Measurements from ENCODE around the gene ZEB2.
A peak's percentile ranks its signal among the peaks of the same experiment; 100 is the strongest.

Gene ZEB2

DNA sequence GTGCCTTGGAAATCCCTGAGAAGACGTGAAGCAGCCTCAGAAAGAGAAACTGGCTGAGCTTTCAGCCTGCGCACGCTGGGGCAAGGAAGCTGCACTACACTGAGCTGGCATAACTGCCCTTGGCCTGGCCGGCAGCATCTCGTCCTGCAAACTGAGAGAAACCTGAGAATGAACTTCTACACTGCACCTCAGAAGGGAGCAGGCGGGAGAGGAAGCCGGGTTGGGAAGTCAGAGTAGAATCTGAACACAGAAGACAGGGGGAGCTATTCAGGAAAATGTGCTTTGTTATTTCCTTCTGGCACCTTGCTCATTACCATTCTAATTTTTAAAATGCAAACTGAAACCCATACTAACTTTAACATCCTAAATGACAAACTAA is 70.9 kb downstream of the ZEB2 start:
- DNase-seq (ENCODE audit: low read depth) = peak; percentile 38

DNA sequence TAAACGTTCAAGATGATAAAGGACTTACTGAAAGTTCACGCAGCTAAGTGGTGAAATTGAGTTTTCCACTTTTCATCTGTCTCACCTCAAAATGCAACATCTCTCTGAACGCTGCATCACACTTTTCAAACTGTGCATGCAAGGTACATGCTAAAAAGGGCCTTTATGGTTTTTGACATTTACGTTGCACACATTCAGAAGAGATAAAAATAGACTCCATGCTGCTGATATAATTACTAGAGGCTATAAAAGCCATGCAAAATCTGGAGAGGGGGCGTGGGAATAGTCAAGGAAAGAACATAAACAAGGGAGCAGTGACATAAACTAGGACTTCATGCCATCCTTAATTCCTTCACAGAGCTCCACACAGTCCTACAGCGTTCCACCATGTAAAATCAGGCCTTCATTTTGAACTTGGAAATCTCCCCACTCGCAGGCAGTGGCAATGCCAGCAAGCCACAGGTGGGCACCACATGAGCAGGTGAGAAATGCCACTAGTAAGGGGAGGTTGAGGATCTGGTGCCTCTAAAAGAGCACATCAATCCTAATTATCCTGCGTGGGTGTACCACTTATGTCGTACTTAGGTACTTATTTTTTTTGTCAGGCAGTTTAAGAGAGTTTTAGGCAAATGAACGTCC is 71.4 kb downstream of the ZEB2 start:
- no peak for DNase-seq (ENCODE audit: low read depth)

DNA sequence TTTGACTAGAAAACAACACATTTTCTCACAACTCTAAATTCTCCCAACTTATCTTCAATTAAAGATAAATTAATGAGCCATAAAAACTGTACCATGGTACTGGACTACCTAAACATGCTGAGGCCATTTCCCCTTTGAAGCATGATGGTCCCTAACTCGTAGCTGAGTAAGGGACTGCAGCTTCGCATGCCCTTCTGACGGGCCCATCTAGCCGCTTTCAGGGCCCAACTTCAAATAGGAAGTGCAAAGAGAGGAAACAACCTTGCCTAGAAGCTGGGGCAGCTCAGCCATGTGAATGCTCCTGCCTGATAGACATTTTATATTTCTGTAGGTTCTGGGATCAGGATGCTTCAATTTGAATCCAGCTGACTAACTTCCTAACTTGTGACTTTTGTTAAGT is 72.4 kb downstream of the ZEB2 start:
- DNase-seq (ENCODE audit: low read depth) = no peak

DNA sequence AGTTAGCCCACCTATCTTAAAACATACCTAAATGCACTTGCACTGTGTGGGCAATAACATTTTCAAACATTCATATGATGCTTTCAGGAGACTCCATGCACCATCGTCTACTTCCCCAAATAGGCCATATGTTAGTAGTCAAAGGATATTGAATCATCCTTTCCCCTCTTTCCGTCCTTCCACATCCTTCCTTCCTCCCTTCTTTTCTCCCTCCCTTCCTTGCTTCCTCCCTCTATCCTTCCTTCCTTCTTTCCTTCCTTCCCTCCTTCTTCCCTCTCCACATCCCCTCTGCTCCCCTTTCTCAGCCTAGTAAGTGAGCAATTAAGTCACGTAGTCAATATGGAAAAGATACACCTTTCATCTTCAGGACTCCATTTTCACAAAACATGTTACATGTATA is 73.8 kb downstream of the ZEB2 start:
- DNase-seq (ENCODE audit: low read depth) = no peak

DNA sequence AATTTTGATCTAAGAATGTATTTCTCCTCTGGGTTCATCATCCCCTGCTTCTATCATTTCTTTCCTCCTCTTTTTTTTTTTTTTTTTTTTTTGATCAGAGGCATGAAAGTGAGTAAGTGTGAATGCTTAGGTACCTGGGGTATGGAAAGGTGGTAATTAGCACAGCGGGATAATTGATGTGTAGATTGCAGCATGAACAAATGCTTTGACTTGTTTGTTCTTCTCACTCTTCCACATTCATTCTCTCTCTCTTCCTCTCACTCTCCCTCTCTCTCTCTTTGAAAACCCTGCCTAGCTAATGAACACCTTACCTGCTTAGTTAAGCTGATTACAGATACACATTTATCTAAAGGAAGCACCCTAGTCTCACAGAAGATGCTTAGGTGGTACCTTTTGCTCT is 74.7 kb downstream of the ZEB2 start:
- no peak for DNase-seq (ENCODE audit: low read depth)

DNA sequence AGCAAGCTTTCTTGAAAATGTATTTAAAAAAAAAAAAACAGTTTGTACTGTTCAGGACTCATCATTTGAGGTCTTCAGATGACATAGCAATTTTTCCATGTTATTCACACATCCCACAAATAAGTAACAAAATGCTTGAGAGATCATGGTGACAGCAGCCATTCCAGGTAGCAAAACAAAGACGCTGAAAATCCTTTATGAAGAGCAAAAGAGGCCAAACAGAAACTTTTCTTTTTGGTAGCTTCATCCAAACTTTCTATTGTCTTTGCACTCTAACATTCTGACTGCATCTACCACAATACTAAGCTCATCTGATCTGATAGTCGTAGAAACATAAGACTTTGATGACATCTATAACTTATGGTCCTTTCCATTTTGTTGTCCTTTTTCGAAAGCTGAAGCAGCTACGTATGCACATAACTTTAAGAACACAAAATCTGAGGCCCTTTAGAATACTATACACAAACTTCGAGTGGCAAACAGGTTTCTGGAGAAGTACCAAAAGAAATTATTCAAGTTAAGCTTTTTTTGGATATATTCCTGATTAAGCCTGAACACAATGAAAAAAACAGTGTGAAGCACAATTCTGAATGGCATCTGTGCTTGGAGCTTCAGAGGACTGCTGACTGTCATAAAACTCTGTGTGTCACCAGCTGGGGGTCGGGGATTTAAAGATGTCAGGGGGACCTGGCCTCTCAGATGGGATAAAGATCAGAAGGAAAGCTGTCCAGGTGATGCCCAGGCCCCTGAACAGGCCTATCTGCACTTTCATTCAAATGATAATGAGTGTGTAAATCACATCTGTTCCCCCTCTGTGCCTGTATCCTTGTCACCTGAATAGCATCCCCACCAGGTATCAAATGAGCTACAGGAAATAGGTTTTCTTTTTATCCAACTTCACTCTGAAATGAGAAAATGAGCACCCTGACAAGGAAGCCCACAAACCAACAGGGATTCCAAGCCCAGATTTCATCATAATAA is 75.8 kb downstream of the ZEB2 start:
- DNase-seq (ENCODE audit: low read depth) = no peak

DNA sequence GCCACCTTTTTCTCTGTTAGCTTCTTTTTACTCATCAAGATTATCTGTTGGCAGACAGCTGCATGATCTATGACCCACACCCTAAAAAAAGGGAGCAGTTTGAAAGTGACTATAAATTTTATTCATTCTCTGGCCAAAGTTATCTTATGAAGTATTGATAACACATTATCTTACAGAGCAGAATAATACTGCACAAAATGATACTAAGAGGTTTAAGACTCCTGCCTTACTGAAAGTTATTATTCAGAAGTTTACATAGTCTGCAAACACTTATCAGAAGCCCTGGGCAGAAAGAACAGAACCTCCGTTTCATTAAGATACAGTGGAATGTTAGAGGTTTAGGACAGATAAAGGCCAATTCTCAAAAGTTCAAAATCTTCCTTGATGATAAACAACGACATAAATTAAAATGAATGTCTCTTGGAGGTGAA is 78.2 kb downstream of the ZEB2 start:
- DNase-seq (ENCODE audit: low read depth) = no peak

DNA sequence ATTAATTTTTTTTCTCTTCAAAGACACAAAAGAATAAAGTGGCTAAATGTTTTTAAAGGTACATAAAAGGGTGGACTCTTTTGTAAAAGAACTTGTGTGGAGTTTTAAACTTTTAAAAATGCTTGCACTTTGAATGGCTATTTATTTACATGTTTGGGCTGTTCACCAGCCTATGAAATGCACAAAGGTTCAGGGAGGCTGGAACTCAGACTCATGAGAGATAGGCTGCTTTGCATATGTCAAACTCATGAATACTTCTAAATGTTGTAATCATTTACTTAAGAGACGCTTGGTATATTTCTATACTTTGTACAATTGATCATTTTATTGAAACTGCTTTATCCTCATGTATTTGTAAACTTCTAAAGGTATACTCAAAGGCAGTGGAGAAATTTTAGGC is 79.9 kb downstream of the ZEB2 start:
- DNase-seq (ENCODE audit: low read depth) = no peak

DNA sequence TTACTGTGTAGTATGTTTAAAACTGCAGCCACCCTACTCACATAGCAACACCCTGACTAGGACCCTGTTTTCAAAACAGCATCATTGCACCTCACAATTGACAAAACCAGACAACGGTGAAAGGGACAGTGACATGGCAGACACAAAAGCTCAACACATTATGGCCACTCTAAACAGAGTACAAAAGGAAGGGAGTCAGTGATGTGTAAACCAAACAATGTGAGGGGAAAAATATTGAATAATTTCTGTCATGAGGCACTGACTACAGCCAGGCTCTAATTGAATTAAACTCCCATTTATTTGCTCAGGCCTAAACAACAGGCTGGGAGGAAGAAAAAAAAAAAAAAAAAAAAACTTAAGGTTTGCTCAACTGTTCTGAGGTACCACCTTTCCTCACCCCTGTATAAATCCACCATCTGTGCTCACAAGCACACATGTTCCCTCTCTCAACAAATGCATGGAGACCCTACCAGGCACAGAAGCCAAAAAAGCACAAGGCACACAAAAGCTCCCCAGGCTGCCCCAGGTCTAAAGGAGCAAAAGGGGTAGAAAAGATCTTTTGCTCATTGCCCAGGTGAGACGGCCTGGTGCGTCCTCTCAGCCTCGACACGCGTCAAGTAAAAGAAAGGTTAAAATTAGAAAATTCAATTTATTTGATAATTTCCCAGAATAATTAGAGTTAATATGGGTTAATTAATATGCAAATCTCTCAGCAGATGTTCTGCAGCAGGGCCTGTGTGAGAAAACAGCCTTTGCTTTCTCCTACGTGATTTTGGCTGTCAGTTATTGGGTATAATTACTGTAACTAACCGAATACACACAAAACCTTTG is 80.9 kb downstream of the ZEB2 start:
- DNase-seq (ENCODE audit: low read depth) = no peak

DNA sequence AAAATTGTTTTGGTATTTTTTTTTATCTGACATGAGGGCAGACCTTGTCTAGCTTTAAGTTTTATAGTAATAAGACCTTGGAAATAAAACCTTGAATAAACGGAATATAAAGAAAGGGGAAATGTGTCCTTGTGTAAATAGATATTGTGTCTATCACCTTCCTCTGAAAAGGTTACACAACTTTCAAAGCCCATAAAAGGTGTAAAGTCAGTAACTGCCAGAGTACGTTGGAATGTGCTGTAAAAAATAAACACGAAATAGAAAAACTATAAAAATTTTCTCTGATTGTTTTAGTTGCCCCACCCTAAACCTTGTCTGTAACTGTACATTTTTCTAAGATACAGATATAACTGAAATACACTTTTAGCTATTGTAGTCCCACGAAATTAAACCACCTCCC is 82.3 kb downstream of the ZEB2 start:
- DNase-seq (ENCODE audit: low read depth) = no peak

DNA sequence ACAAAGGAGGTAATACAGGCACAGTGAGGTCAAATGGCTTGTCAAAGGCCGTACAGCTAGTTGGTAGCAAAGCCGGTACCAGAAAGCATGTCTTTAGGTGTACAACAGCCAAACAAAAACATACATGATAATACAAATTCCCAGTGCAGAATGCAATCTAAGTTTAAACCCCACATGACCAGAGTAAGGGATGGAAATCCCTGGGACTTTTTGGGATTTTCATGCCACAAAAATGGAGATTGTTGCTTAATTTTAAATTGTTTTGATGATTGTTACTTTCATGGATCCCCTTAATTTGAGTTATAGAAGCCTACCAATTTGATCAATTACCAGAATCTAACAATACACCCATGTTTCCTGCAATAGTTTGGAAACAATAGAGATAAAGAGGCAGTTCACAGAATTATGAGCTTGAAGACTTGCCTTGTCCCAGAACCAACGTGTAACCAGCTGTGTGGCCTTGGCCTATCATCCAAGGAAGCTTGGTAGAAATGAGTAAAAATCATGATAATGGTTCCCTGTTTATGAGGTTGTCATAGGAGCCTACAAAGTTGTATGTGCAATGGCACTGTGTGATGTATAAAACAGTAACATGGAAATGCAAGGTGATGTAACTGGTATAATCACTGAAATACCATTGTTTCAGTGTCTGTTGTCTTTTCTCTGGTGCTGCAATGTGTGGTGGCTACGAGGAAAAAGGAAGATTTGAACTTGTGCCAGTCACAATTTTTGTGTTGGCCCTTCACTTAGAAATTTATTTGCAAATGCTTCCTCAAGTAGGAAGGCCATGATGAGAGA is 85.3 kb downstream of the ZEB2 start:
- no peak for DNase-seq (ENCODE audit: low read depth)

DNA sequence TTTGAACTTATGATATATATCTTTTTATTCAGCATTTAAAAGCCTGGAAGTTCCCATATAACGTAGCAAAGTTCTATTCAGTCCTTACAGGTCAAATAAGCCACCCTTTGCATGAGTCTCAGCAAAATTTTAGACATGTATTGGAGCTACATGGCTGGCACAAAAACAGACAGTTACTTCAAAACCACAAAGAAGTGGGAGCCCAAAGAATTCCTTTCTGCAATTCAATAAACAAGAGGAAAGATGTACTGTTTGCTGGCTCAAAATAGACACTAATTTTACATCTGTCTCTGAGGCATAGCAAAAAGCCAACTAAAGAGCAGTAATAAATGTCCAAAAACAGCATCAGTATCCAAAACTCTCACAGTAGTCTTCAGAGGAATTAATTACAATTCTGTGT is 87.0 kb downstream of the ZEB2 start:
- DNase-seq (ENCODE audit: low read depth) = peak; percentile 29

DNA sequence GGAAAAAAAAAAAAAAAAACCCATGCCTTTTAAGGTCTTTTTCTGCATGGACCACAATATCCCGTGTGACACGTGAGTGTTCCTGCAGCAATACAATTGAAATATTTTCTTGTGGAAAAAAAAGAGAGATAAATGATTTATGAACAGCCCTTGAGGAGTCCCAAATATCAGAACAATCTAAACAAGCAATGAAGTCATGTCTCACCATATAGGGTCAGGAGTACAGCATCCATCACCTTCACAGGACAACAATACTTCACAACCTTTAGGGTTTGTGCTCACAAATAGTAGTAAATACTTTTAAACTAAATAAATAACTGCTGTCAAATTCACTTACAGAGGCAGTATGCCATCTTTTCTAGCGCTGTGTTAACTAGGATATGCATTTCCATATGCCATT is 87.9 kb downstream of the ZEB2 start:
- no peak for DNase-seq (ENCODE audit: low read depth)

DNA sequence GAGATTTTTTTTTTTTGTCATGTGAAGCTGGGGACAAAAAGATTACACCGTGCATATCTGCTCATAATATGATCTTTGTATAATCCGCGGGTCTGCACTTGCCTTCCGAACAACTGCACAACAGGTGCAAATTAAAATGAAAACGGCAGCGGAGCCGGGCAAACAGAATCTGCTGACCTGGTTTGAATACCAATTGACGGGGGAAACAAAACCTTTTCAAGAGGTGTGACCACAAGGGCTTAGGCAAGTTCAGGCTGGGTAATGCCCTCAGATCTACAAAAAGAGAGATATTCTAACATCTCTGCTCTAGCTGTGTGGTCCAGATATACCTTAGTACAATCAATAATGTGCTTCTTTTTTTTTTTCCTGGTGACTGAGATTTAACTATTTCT is 88.5 kb downstream of the ZEB2 start:
- no peak for DNase-seq (ENCODE audit: low read depth)

DNA sequence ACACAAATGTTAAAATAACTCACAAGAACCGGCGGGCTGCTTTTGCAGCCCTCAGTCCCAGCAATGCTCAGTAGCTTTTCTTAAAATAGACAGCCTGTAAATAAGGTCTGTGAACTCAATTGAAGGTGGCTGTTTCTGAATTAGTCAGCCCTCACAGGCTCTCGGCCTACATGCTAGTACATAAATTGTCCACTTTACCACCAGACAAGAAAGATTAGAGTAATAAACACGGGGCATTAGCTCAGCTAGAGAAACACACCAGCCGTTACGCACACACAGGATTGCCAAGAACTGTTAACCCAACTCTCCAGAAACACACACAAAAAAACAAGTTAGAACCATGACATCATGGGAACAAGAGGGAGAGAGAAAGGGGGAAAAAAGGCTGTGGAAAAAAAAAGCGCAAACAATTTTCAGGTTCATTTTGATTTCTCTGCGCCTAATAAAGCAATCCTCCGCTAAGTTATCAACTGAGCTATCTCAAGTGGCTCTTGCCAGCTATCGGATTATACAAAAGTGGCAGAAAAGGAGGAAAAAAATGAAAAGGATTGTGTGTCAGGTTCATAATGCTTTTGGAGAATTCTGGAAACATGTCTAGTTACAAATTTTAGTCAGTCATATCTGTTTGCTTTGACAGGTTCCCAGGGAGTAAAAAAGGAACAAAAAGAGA is 89.1 kb downstream of the ZEB2 start:
- peak; percentile 48 for DNase-seq (ENCODE audit: low read depth)

DNA sequence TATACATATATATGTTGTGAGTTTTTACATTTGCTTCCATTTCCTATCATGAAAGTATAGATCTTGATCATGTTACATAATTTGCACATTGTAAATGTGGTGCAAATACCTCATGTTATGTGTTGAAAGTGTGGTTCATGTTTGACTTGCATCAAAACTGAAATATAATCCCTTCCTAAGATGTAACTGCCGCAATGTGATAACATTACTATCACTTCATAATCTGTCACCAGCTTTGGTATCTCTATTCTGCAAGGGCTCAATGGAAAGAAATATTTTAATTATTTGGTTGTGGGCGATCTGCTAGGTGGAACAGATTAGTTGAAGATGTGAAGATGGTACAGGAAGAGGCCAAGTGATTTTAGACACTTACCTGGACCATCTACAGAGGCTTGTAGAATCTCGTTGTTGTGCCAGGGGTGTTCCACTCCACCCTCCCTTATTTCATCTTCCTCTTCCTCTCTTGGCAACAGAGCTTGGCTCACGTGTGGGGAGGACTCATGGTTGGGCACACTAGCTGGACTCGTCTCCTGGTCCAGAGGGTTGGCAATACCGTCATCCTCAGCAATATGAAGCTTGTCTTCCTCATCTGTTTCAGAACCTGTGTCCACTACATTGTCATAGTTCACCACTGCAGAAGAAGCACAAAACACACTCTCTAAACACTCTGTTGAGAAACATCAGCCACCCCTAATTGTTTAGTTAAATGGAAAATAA is 90.4 kb downstream of the ZEB2 start:
- DNase-seq (ENCODE audit: low read depth) = no peak

DNA sequence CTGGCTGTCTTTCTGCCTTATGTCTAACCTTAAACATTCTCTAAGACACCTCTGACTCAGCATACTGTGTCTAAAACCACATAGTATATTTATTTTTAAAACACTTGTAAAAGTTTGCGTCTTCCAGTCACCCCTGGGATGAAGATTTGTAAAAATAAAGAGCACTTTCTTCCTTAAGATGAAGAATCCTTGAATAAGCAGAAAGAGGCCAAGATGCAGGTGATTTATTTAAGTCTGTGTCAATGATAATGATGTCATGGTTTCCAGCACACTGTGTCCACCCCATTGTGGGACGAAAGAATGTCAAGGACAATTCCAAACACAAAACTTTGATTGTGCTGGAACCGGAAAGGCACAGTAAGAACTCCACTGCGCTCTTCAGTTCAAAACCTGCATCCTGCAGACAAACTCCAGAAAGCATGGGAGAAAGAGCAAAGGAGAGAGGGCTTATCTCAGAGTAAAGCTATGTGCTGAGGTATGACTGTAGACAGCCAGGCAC is 92.9 kb downstream of the ZEB2 start:
- DNase-seq (ENCODE audit: low read depth) = peak; percentile 12

DNA sequence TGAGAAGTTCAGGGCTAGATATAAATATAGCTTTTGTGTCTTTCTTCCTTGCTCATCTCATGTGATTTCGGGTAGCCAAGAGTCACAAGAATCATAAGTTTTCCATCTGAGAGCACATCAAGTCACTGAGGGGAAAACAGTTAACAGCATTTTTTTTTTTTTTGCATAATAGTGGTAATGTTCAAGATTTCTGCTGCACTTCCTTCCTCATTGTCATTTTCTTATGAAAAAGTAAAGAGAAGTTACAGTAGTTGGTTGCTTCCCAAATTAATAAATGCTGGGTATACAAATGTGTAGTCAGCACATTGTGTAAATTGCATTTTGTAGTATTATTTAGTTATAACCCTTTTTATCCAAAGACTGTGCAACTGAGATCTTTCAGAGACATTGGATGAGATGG is 93.6 kb downstream of the ZEB2 start:
- DNase-seq (ENCODE audit: low read depth) = no peak

DNA sequence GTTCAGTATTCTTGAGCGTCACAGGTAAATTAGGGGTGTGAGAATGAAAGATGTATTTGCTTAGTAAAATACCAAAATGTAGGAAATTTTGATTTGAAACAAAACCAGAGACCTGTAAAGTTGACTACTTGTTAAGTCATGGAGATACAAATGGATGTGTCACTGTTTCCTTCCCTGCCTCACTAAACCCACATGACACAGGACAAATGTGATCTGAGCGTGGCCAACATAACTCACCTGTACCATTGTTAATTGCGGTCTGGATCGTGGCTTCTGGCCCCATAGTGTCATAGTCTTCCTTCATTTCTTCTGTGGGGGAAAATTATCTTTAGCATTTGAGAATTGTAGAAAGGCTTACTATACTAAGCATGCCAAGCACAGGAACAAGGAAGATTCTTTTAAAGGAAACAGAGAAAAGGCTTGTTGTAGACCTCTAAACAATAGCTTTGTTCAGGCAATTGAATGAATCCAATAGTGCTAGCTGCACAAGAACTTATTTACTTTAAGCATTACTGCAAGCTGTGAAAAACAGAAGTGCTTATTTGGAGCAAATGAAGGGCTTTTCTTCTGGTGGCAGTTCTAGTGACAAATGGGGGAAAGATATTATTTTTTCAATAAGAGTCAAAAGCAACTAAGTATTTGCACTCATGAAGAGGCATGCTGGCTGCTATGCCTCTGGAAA is 95.2 kb downstream of the ZEB2 start:
- DNase-seq (ENCODE audit: low read depth) = no peak

Data from fibroblast of gingiva (primary cell).